CD4-positive, alpha-beta T cell treated with Interleukin-4 for 4 hours (primary cell): ENCODE measurements around the gene SRBD1.
A peak's percentile ranks its signal among the peaks of the same experiment; 100 is the strongest.

Experiments used
- DNase-seq: peaks from one replicate; pipeline ENCODE4 v3.0.0-alpha.2; 2020

Gene SRBD1

GRCh38 chr2:45588158-45588829 is 22.8 kb downstream of the SRBD1 start:
- DNase-seq = no peak

DNA sequence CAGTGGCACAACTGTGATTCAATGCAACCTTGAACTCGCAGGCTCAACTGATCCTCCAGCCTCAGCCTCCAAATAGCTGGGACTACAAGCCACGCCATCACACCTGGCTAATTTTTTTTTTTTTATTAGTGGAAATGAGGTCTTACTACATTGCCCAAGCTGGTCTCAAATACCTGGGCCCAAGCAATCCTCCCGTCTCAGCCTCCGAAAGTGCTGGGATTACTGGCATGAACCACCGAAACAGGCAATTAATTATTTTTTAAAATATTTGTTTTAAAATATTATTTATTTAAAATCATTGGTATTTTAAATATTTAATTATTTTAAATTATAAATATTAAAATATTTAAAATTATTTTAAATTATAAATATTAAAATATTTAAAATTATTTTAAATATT is 24.5 kb downstream of the SRBD1 start:
- no peak for DNase-seq

- DNase-seq = peak; percentile 37
These were observed 25.7 kb downstream of the SRBD1 start for GRCh38 chr2:45585267-45585861.

DNA sequence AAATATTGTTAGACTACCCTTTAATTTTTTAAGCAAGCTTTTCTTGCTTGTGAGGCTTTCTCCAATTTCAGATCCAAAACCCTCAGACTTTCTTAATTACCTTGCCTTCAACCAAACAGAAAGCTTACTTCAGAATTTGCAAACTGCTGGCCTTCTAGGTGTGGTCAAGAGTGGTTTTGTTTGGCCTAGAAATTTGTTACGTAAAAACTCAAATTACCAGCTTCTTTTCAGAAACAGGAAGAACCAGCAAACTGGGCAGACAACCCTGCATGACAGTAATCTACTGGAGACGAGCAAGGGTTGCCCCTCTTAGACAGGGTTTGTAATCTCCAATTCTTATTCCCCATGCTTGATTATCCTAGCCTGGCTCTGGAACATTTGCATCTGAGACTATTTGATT is 27.1 kb downstream of the SRBD1 start:
- no peak for DNase-seq

DNA sequence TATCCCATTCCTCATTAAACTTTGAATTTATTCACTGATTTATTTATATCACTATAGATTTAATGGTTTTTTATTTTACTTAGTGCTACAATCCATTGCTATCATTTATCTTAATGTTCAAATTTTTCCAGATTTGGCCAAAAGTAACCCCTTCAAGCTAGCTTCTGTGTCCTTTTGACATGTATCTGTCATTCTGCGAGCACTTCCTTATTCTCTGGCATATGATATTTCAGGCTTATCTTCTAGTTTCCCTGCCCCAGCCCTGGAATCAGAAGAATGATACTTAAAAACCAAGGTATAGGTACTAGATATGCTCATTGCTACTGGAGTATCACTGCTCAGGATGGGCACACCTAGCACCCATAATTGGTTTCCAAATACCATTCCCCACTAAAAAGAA is 28.5 kb downstream of the SRBD1 start:
- DNase-seq = no peak

DNA sequence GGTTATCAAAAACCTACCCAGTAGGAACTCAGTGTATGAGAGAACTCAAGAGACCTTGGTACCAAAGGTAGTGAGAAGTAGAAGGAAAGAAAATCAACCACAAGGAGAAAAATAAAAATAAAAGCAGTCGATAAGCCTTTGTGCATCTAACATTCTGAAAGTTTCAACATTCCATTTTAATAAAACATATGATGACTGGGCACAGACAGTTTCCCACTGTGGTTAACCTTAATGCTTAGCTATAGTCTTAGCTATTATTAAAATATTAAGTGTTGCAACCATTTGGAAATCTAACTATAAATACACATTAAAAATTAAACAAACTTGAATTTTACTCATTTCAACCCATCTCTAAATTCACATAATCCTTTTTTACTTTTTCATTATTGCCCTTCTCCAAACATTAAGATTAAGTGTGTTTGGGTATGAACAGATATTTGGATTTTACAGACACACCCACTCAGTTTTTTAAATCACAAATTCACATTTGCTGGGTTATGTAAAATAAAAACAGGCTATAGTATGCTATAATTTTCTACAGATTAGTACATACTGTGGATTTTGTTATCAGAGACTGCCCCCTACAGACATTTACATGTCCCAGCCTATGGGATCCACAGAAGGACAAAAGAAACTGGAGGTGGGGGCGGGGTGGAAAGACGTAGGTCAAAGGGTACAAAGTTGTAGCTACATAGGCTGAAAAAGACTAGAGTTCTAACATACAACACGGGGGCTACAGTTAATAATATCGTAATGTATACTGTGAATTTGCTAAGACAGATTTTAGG is 32.8 kb downstream of the SRBD1 start:
- peak; percentile 45 for DNase-seq

DNA sequence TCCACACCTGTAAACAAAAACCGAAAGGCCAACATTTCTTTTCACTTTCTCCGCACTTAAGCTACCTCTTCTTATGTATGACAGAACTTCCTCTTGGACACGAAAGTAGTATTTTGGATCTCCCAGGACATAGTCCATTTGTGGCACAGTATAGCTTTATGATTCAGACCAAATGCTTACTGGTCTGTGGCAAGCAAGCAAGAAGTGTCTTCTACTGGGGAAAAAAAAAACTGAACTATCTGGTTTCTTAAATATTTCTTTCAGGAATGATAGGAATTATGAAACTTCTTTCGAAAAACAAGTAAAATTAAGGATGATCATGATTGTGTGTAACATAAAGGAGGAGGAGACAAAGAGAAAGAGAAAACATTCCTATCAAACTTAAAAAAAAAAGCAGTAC is 33.6 kb downstream of the SRBD1 start:
- DNase-seq = no peak

- DNase-seq = no peak
These were observed 35.2 kb downstream of the SRBD1 start for GRCh38 chr2:45575881-45576280.

GRCh38 chr2:45572979-45573378 is 38.1 kb downstream of the SRBD1 start:
- DNase-seq = no peak

GRCh38 chr2:45571940-45572339 is 39.1 kb downstream of the SRBD1 start:
- DNase-seq = no peak

DNA sequence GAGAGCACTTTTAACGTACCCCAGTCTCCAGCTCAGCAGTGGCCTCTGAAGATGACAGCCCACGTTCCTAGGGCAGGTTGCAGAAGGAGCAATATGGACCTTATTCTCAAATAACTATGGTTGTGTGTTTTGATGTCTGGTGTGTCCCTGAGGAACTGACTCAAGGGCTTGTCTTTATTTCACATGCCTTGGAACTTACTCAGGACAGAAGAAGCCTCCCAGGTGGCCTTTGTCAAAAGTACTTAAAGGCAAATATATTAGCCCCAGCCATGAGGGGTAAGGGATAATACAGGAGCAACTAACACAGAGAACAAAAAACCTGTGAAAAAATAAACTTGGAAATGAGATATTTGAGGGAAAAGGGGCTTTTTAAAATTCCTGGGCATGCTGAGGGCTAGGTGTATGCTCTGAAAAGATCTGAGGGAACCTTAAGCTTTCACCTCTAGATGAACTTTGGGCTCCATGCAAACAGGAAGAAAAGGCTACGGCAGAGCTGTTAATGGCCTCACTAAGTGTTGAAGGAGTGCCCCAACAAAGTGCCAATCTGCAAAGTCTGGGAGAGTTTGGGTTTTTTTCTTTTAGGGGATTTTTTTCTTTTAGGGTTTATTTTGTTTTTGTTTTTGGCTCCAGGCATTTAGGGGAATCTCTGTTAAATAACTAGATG is 40.3 kb downstream of the SRBD1 start:
- DNase-seq = no peak

DNA sequence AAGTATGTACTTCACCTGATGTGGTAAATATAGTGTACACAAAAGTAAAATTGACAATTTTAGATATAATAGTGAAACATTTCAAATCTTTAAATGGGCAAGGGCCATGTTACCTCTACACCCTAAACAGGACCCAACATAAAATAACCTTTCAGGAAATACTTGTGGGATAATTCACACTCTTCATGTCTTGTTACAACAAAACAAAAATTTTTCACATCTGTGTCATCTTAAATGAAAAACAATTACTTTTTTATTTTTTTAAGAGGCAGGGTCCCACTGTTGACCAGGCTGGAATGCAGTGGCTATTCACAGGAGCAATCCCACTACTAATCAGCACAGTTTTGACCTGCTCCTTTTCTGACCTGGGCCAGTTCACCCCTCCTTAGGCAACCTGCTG is 42.1 kb downstream of the SRBD1 start:
- no peak for DNase-seq

- peak; percentile 81 for DNase-seq
These were observed 42.9 kb downstream of the SRBD1 start for GRCh38 chr2:45567974-45568789.

- DNase-seq = no peak
These were observed 43.6 kb downstream of the SRBD1 start for GRCh38 chr2:45567288-45567963.

GRCh38 chr2:45559436-45559835 is 51.6 kb downstream of the SRBD1 start:
- DNase-seq = no peak

GRCh38 chr2:45554742-45555140 is 56.3 kb downstream of the SRBD1 start:
- DNase-seq = no peak

DNA sequence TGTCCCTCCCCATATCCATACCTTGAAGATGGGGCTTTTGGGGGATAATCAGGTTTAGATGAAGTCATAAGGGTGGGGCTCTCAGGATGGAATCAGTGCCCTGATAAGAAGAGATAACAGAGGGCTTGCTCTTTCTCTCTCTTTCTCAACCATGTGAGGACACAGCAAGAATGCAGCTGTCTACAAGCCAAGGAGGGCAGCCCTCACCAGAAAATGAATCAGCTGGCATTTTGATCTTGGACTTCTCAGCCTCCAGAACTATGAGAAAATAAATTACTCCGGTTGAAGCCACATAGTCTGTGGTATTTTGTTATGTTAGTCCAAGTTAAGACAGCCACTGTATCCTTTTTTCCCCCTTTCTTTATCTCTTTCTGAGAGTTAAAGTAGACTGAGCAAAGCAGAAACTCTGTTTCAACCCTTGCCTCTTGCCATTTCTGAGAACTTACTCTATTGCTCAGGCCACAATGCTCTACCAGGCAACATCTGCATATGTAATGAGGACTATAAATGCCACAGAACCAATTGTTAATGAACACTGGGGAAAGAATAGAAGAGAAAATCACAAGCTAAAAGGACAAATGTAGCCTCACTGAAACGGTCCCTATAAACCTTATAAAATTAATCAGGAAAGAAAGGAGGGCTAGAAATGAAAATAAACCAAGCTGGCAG is 56.9 kb downstream of the SRBD1 start:
- DNase-seq = no peak

- DNase-seq = no peak
These were observed 59.2 kb downstream of the SRBD1 start for GRCh38 chr2:45551862-45552261.

DNA sequence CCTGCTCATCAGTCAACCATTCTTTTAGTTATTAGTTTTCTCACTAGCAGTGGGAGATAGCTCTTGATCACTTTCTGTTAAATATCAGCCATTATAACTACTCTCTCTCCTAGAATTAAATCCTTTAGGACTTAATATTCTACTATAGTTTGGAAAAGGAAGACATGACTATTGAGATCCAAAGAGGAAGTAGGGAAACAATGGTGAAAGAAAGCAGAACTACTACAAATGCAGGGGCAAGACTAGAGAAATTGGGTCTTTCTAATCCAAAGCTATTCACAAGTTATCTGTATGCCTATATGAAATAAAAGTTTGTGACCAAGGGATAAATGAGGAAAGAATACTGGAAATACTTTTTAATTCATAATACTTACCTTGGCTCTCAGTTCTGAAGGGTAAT is 65.1 kb downstream of the SRBD1 start:
- no peak for DNase-seq

DNA sequence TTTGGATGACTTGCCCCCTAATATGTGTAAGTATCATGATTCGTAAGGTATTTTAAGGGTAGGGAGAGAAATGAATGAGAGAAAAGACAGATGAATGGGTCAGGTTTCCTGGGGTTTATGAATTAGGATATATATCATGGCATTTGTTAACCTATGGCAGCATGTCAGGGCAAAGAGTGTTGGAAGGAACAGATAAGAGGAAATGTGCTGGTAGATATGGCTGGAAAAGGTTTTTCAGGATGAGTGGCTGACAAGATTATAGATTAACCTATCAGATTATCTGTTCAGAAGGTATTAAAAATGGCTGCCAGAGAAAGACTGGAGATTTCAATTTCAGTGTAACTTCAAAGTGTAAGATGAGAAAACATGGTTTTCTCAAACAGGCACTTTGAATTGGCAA is 67.8 kb downstream of the SRBD1 start:
- DNase-seq = no peak

DNA sequence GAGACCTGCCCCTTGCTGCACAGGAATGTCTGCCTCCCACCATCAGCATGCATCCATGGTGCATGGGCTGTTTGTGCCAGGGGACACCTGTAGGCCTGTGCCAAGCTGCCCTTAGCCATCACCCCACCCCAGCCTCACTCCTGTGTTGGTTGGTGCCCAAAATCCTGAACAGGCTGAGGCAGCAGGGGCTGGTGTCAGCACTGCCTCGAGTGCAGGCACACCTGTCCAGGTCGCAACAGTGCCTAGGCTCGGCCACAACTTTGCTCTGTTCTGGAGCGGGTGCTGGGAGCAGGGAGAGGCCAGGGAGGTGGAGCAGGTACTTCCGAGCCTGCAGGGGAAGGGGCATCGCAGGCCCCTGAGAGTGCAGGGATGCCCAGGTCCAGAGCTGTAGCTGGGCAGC is 69.1 kb downstream of the SRBD1 start:
- DNase-seq = no peak

GRCh38 chr2:45541450-45541849 is 69.6 kb downstream of the SRBD1 start:
- no peak for DNase-seq
